ENCODE measurements around the gene NODAL. TPM values are rescaled to one million over a fixed set of nuclear protein-coding genes. Genes with fewer than 3 reads are reported as not detected.

The NODAL gene
- not detected in 2 replicates for total RNA-seq

DNA sequence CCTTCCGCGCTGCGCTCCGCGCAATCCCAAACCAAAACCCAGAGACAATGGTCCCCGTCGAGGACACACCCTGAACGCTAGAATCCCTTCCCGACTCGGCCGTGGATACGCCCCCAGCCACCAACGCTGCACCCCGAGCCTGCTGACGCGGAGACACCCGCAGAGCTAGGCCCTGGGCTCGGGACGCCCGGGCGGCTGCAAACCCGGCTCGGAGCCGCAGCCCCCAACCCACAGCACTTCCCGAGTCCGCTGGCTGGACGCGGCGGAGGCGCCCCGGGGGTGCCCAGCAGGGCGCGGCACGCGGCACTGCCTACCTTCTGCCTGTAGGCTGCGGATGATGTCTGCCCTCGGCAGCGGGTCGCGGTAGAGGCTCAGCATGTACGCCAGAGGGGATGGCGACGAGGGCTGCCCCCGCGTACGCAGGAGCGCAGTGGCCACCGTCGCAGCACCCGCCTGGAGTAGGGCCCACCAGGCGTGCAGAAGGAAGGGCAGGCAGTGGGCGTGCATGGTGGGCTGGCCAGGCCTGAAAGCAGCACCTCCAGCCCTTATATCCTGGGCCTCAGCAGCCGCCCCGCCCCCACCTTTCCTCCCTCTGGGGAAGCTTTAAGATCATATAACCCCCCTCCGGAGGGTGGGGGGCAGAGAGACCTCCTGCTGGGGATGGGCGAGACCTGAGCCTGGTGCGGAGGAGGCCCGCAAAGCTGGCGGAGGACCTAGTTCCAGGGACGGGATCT is at the start of gene NODAL:
TSS of gene NODAL (minus strand) at position 521 of the 734 bp plus-strand sequence. CDS start at position 507, 14 bp downstream.

DNA sequence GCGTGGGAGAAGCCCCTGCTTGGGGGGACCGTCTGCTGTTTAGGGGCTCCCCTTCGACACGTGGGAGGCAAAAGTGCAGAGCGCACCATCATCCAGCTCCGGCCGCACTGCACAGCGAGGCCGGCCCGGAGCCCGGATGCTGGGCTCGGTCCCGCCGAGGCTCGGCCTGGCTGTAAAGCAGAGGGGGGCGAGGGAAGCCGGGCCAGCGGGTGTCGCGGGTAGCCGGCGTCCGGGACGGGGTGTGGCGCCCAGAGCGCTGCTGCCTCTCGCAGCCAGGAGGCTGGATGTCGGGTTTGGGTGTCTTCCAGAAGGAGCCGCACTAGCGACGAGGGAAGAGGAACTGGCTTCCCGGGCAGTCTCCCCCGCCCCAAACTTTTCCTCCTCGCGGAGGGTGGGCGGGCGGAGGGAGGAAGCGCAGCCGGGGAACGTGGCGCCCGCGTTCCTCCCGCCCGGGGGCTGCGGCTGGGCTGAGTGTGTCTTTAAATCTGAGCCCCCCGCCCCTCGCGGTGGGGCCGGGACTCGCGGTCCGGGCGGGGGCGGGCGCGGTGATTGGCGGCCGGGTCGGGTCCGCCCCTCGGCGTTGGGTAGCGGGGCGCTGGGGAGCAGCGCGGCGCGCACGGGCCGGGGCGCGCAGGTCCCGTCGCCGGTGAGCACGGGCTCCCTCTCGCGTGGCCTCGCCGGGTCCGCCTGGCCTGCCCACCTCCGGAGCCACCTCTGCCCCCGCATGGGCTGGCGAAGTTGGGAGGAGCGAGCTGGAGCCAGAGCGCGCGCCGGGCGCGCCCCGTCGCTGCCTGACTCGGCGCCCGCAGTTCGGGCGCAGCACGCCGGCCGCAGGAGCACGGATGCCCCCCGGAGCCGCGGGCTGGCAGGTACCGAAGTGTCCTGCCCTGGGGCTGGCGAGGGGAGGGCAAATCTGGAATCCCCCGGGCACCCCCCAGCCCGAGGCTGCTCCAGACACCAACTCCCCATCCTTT is 37.0 kb upstream of the NODAL start, which contains the start of gene PALD1:
TSS of gene PALD1 (plus strand) at position 577 of the 974 bp plus-strand sequence. CDS start 47,185 bp downstream, outside the sequence.

DNA sequence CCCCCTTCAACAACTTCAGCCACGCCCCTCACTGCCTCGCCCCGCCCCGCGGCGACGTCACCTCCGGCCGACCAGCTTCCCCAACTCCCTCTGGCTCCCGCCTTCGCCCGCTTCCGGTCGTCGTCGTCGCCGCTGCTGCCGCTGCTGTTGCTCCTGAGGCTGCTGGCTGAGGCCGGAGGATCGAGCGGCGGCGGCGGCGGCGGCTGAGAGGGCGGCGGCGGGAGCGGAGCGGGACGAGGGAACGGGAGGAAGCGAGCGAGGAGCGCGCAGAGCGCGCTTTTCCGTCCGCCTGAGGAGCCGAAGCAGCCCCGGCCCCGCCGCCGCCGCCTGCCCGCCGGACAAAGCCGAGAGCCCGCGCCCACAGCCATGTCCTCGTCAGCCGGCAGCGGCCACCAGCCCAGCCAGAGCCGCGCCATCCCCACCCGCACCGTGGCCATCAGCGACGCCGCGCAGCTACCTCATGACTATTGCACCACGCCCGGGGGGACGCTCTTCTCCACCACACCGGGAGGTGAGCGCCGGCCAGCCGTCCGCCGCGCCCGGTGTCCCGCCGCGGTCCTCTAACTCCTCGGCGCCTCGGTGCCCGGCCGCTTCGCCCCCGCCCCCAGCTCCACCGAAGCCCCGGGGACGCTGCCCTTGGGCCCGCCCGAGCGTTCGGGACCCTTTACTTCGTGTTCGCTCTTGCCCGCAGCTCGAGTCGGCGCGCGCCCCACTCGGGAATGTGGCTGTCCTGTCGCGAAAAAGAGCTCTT is 37.3 kb downstream of the NODAL start, which contains the start of gene EIF4EBP2:
TSS of gene EIF4EBP2 (plus strand) at position 110 of the 751 bp plus-strand sequence. CDS start at position 367, 257 bp downstream.

Other genes with a start within 250 kb of the NODAL start
- 182 and 187 TPM in 2 replicates for gene PPA1, start 208.3 kb downstream of the NODAL start, total RNA-seq
- not detected in 2 replicates for gene NPFFR1, start 157.7 kb downstream of the NODAL start, total RNA-seq
- gene LRRC20, start 59.1 kb downstream of the NODAL start, total RNA-seq: 10.5 and 10.9 TPM in 2 replicates
- gene EIF4EBP2, start 37.5 kb downstream of the NODAL start, total RNA-seq: 45.4 and 59.0 TPM in 2 replicates
- gene PALD1, start 37.1 kb upstream of the NODAL start, total RNA-seq: 125 and 130 TPM in 2 replicates
- gene PRF1, start 161.1 kb upstream of the NODAL start, total RNA-seq: not detected in 2 replicates
- gene ADAMTS14, start 230.8 kb upstream of the NODAL start, total RNA-seq: not detected in 2 replicates

Data from vein endothelial cell (primary cell).